Epithelial cell of esophagus (primary cell): ENCODE results near the gene CD52.
"Not testable (repeated sequence)": the region's sequence is repeated elsewhere in the genome, so short reads cannot be mapped to it uniquely, and the experiment has no call there.

Experiments used
- DNase-seq: peaks from one replicate; pipeline ENCODE4 v3.0.0; 2010; ENCODE audit warnings: low read depth
- H3K4me3 ChIP-seq: 2 replicates; pipeline ENCODE4 v1.5.1; 2011; ENCODE audit warnings: mild to moderate bottlenecking, low read length, control low read depth
- CTCF ChIP-seq: IDR thresholded peaks from 2 replicates; pipeline ENCODE4 v1.5.1; 2011; ENCODE audit warnings: low read depth, mild to moderate bottlenecking, low read length, control low read depth, inconsistent platforms; ENCODE audit not compliant: insufficient read depth; ENCODE audit errors: missing control alignments

Gene CD52

GRCh38 chr1:26305667-26306289 lies 12.0 kb upstream of the CD52 start:
- DNase-seq = no peak
- no peak for TF ChIP-seq CTCF
- peak overlapping the region; percentile 92 for H3K4me3 ChIP-seq

- TF ChIP-seq CTCF = no peak
- DNase-seq = peak; percentile 98
- peak within 1 kb of the TSS; percentile 92 for H3K4me3 ChIP-seq
Observed at GRCh38 chr1:26306290-26307229, 11.2 kb upstream of the CD52 start, which contains the start of gene UBXN11. Gene UBXN11 (minus strand): TSS chr1:26306636. CDS start chr1:26302883, 3,753 bp downstream.

- H3K4me3 ChIP-seq = no peak overlapping the region
- no peak for DNase-seq
- no peak for TF ChIP-seq CTCF
Observed at GRCh38 chr1:26307363-26307781, 10.4 kb upstream of the CD52 start.

GRCh38 chr1:26307966-26308899 lies 9.5 kb upstream of the CD52 start:
- H3K4me3 ChIP-seq, DNase-seq: not testable (repeated sequence)

- H3K4me3 ChIP-seq = no peak overlapping the region
- no peak for DNase-seq
- TF ChIP-seq CTCF = no peak
Observed at GRCh38 chr1:26314501-26314900, 3.3 kb upstream of the CD52 start.

GRCh38 chr1:26315874-26316850 lies 1.6 kb upstream of the CD52 start:
- DNase-seq = no peak
- no peak overlapping the region for H3K4me3 ChIP-seq
- TF ChIP-seq CTCF = no peak
